Measurements from ENCODE around the gene DCDC2.

DNA sequence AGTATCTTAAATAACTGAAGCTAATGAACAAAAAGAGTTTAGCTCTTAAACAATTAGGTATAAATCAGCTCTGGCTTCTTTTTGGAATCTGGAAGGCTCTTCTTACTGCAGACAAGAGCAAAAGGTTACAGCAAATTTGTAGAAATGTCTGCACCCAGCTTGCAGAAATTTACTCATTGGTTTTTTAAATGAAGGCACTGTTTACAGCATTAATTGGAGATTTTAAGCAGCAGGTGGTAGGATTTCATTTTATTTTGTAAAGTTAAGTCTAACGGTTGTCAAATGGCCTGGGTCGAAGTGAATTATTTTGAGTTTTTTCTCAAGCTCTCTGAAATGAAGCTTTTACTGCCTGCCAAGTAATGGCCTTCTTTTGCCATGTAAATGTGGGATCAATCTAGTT, 129.7 kb downstream of the DCDC2 start:
- TF ChIP-seq POLR2A (IDR thresholded peaks at IDR 0.05; ENCODE audit: low read length) (no peak), GATA1 (IDR thresholded peaks at IDR 0.05; ENCODE audit: low read depth, low read length) (no peak)
